Astrocyte (in vitro differentiated cells and primary cell): ENCODE results near the gene GPC3. TPM values are rescaled to one million over a fixed set of nuclear protein-coding genes. Genes with fewer than 3 reads are reported as not detected.

Experiments used
- DNase-seq: peaks from one replicate; pipeline ENCODE4 v3.0.0-alpha.2; 2010; ENCODE audit warnings: low read depth
- FAIRE-seq: peaks from 2 replicates; lab custom pipeline; 2011; peaks lifted over from hg19 to GRCh38; lab: Jason Lieb, UNC
- H2AFZ ChIP-seq: 2 replicates; pipeline ENCODE4 v1.6.0; 2012; ENCODE audit warnings: low read depth, low read length, inconsistent platforms
- H3K27ac ChIP-seq: 2 replicates; pipeline ENCODE4 v1.5.1; 2011; ENCODE audit warnings: low read depth, low read length, inconsistent platforms
- H3K27me3 ChIP-seq: 2 replicates; pipeline ENCODE4 v1.6.0; 2011; ENCODE audit warnings: low read length, inconsistent platforms; ENCODE audit not compliant: insufficient read depth
- H3K36me3 ChIP-seq: 2 replicates; pipeline ENCODE4 v1.5.1; 2011; ENCODE audit warnings: low read length, inconsistent platforms; ENCODE audit not compliant: insufficient read depth
- H3K4me1 ChIP-seq: 2 replicates; pipeline ENCODE4 v1.5.1; 2011; ENCODE audit warnings: low read length, inconsistent platforms; ENCODE audit not compliant: insufficient read depth
- H3K4me2 ChIP-seq: 2 replicates; pipeline ENCODE4 v1.6.0; 2012; ENCODE audit warnings: low read length, inconsistent platforms
- H3K4me3 ChIP-seq: 2 replicates; pipeline ENCODE4 v1.5.1; 2011; ENCODE audit warnings: low read depth, mild to moderate bottlenecking, low read length, inconsistent platforms; ENCODE audit not compliant: insufficient read depth
- H3K79me2 ChIP-seq: 2 replicates; pipeline ENCODE4 v1.6.0; 2012; ENCODE audit warnings: mild to moderate bottlenecking, low read length, inconsistent platforms; ENCODE audit not compliant: insufficient read depth
- H3K9ac ChIP-seq: 2 replicates; pipeline ENCODE4 v1.6.0; 2012; ENCODE audit warnings: mild to moderate bottlenecking, low read length, inconsistent platforms
- H3K9me3 ChIP-seq: 2 replicates; pipeline ENCODE4 v1.5.1; 2012; ENCODE audit warnings: low read depth, mild to moderate bottlenecking, low read length, inconsistent platforms; ENCODE audit not compliant: insufficient read depth
- H4K20me1 ChIP-seq: 2 replicates; pipeline ENCODE4 v1.6.0; 2012; ENCODE audit warnings: low read length, inconsistent platforms; ENCODE audit not compliant: insufficient read depth
- H3K27ac Mint-ChIP-seq: one replicate; pipeline ENCODE4 v1.8.0; 2021; ENCODE audit warnings: mild to moderate bottlenecking, mixed read lengths; ENCODE audit not compliant: unreplicated experiment
- H3K27me3 Mint-ChIP-seq: one replicate; pipeline ENCODE4 v1.8.0; 2021; ENCODE audit warnings: low read depth, mixed read lengths; ENCODE audit not compliant: unreplicated experiment
- H3K36me3 Mint-ChIP-seq: one replicate; pipeline ENCODE4 v1.8.0; 2021; ENCODE audit warnings: low read depth, mixed read lengths; ENCODE audit not compliant: unreplicated experiment
- H3K4me1 Mint-ChIP-seq: one replicate; pipeline ENCODE4 v1.8.0; 2021; ENCODE audit warnings: low read depth, mixed read lengths; ENCODE audit not compliant: unreplicated experiment
- H3K4me3 Mint-ChIP-seq: one replicate; pipeline ENCODE4 v1.8.0; 2021; ENCODE audit warnings: mild to moderate bottlenecking, moderate library complexity, mixed read lengths; ENCODE audit not compliant: unreplicated experiment
- H3K9me3 Mint-ChIP-seq: one replicate; pipeline ENCODE4 v1.8.0; 2021; ENCODE audit warnings: mild to moderate bottlenecking, mixed read lengths; ENCODE audit not compliant: unreplicated experiment
- CTCF ChIP-seq: IDR thresholded peaks from 2 replicates; pipeline ENCODE4 v1.5.1; 2011; ENCODE audit warnings: low read depth, mild to moderate bottlenecking, inconsistent platforms, low read length, moderate library complexity; ENCODE audit not compliant: insufficient read depth
- EZH2 ChIP-seq: IDR thresholded peaks from 2 replicates; pipeline ENCODE4 v1.6.1; 2012; ENCODE audit warnings: mild to moderate bottlenecking, low read length, inconsistent platforms; ENCODE audit not compliant: insufficient read depth
- total RNA-seq: library from RNA; stranded (reverse); gene quantifications from 2 replicates; pipeline ENCODE4 v1.2.1, GENCODE V29; 2021

Gene GPC3
- total RNA-seq, 1 donor from 2014 or later, result 8.2 TPM

- no peak for TF ChIP-seq CTCF
- TF ChIP-seq EZH2, result no peak
- Histone ChIP-seq H3K4me2 (no peak overlapping the region), H3K36me3 (no peaks in the 10 kb centered on the region), H3K27ac (no peak overlapping the region), H3K9ac (no peak overlapping the region), H3K79me2 (no peaks in the 10 kb centered on the region), H3K4me1 (no peaks in the 10 kb centered on the region), H2AFZ (no peak overlapping the region), H3K27me3 (no peaks in the 10 kb centered on the region), H3K9me3 (no peaks in the 10 kb centered on the region), H3K4me3 (no peak overlapping the region), H4K20me1 (no peaks in the 10 kb centered on the region)
- FAIRE-seq (no peak), DNase-seq (no peak)
- H3K27me3 Mint-ChIP-seq, result no peaks in the 10 kb centered on the region
- no peak overlapping the region for H3K4me3 Mint-ChIP-seq
- no peaks in the 10 kb centered on the region for H3K36me3 Mint-ChIP-seq
- H3K27ac Mint-ChIP-seq, result peak overlapping the region; percentile 59
- peaks cover 8% of the 10 kb centered on the region for H3K4me1 Mint-ChIP-seq
- H3K9me3 Mint-ChIP-seq, result no peaks in the 10 kb centered on the region
Observed at GRCh38 chrX:133781174-133781573, 204.2 kb downstream of the GPC3 start.

- no peaks in the 10 kb centered on the region for H3K27me3 Mint-ChIP-seq
Observed at GRCh38 chrX:133776072-133776471, 209.3 kb downstream of the GPC3 start.

More at GRCh38 chrX:133776072-133776471, 209.3 kb downstream of the GPC3 start:
- H3K27me3 ChIP-seq, result no peaks in the 10 kb centered on the region
- H3K27ac ChIP-seq, result no peak overlapping the region
- H3K9me3 ChIP-seq, result no peaks in the 10 kb centered on the region
- H3K4me3 ChIP-seq, result no peak overlapping the region
- no peaks in the 10 kb centered on the region for H3K36me3 ChIP-seq
- Mint-ChIP-seq H3K4me3 (no peak overlapping the region), H3K4me1 (peaks cover 12% of the 10 kb centered on the region), H3K9me3 (no peaks in the 10 kb centered on the region), H3K27ac (no peak overlapping the region), H3K36me3 (no peaks in the 10 kb centered on the region)
- H3K79me2 ChIP-seq, result no peaks in the 10 kb centered on the region
- no peaks in the 10 kb centered on the region for H3K4me1 ChIP-seq
- FAIRE-seq (peak; percentile 37), DNase-seq (no peak)
- no peak overlapping the region for H2AFZ ChIP-seq
- H3K9ac ChIP-seq, result no peak overlapping the region
- H4K20me1 ChIP-seq, result no peaks in the 10 kb centered on the region
- H3K4me2 ChIP-seq, result no peak overlapping the region
- TF ChIP-seq EZH2, result no peak
- peak; percentile 26 for TF ChIP-seq CTCF
